GM21576 (cell line): ENCODE measurements around the gene MFRP.

Experiments
- ATAC-seq: cut with Tn5 transposase; IDR thresholded peaks from one replicate; pipeline ENCODE4 v1.9.1; 2021; ENCODE audit warnings: mild to moderate bottlenecking, moderate library complexity; ENCODE audit not compliant: unreplicated experiment

Gene MFRP

GRCh38 chr11:119319136-119319699 is 27.3 kb downstream of the MFRP start:
- ATAC-seq: no peak

- no peak for ATAC-seq
These were observed 28.0 kb downstream of the MFRP start for GRCh38 chr11:119318240-119319135.

GRCh38 chr11:119317592-119318239 is 28.8 kb downstream of the MFRP start:
- ATAC-seq: no peak

GRCh38 chr11:119316729-119317591 is 29.5 kb downstream of the MFRP start, which contains the start of gene MCAM:
TSS of gene MCAM (minus strand) at chr11:119317130. CDS start at chr11:119317101, 29 bp downstream.
- no peak for ATAC-seq

GRCh38 chr11:119316016-119316728 is 30.3 kb downstream of the MFRP start:
- ATAC-seq: no peak

GRCh38 chr11:119315131-119316015 is 31.1 kb downstream of the MFRP start:
- no peak for ATAC-seq

- ATAC-seq: no peak
These were observed 31.8 kb downstream of the MFRP start for GRCh38 chr11:119314726-119315125.

GRCh38 chr11:119310682-119311052 is 35.8 kb downstream of the MFRP start:
- ATAC-seq: no peak

GRCh38 chr11:119309953-119310681 is 36.4 kb downstream of the MFRP start:
- no peak for ATAC-seq

GRCh38 chr11:119309411-119309810 is 37.1 kb downstream of the MFRP start:
- no peak for ATAC-seq

- no peak for ATAC-seq
These were observed 38.5 kb downstream of the MFRP start for GRCh38 chr11:119307974-119308373.

GRCh38 chr11:119307219-119307618 is 39.3 kb downstream of the MFRP start:
- no peak for ATAC-seq

- no peak for ATAC-seq
These were observed 40.1 kb downstream of the MFRP start for GRCh38 chr11:119306373-119306890.

- ATAC-seq: no peak
These were observed 40.7 kb downstream of the MFRP start for GRCh38 chr11:119305556-119306372.

GRCh38 chr11:119303227-119303718 is 43.2 kb downstream of the MFRP start:
- ATAC-seq: no peak

GRCh38 chr11:119300198-119300964 is 46.1 kb downstream of the MFRP start:
- no peak for ATAC-seq

- ATAC-seq: no peak
These were observed 47.1 kb downstream of the MFRP start for GRCh38 chr11:119299416-119299815.
